NOMO-1 (cell line): ENCODE data around the gene AKAP7.

Source experiments
- DNase-seq, 2 experiments: peaks; one replicate each; lab custom pipeline; 2025; ENCODE audit not compliant: unreplicated experiment in 2 of 2; lab: John Stamatoyannopoulos, UW

AKAP7 gene

GRCh38 chr6:131132360-131132759, 2.9 kb upstream of the AKAP7 start:
- no peak for DNase-seq

- DNase-seq: no peak
Measured at GRCh38 chr6:131134220-131134979, 867 bp upstream of the AKAP7 start.

DNA sequence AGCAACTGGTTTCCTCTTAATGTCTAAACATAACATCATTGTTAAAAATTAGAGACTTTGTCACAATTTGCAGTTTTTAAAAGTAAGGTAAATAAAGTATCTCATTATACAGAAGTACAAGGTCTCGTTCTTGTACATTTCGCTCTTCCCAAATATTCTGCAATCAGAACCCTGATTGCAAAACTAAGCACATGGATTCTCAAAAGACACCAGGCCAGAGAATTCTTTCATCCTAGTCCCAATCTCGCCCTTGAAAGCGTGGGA, 355 bp upstream of the AKAP7 start:
- no peak for DNase-seq

GRCh38 chr6:131136021-131136786, 937 bp downstream of the AKAP7 start:
- peak in 1 of 2 experiments; percentile 28 for DNase-seq

DNA sequence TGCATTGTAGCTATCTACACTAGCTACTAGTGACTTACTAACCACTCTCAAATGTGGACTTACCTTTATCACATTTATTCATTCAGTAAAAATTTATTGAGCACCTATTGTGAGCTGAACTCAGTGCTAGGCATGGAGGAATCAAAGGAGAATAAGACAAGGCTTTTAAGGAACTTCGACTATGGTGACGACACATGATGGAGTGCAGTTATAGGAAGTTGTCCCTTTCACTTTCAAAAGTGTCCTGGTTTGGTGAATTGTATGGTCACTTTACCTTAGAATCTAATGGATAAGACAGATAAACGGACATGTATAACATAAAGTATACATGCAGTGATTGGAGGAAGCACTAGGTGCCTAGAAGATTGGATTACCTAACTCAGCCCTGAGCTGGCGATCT, 4.3 kb downstream of the AKAP7 start:
- peak in 1 of 2 experiments; percentile 61 for DNase-seq

DNA sequence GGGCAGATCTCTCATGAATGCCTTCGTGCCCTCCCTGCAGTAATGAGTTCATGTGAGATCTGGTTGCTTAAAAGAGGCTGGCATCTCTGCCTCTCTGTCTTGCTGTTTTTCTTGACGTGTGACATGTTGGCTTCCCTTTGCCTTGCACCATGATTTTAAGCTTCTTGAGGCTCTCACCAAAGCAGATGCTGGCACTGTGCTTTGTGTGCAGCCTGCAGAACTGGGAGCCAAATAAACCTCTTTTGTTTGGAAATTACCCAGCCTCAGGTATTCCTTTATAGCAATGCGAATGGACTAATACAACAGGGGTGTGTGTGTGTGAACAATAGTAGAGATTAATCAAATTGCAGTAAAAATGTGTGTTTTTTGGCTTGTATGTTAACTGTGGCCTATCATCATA, 8.1 kb downstream of the AKAP7 start:
- DNase-seq: no peak

GRCh38 chr6:131146865-131147264, 11.6 kb downstream of the AKAP7 start:
- no peak for DNase-seq

DNA sequence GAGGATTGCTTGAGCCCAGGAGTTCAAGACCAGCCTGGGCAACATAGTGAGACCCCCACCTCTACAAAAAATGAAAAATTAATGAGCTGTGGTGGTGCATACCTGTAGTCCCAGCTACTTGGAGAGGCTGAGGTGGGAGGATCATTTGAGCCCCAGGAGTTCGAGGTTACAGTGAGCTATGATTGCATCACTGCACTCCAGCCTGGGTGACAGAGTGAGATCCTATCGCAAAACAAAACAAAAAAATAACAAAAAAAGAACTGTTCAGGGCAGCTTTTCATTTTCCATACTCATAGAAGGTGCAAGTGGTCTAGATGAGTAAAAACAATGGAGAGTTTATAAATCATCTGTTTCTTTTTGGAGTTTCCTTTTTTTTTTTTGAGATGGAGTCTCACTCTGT, 21.1 kb downstream of the AKAP7 start:
- no peak for DNase-seq

DNA sequence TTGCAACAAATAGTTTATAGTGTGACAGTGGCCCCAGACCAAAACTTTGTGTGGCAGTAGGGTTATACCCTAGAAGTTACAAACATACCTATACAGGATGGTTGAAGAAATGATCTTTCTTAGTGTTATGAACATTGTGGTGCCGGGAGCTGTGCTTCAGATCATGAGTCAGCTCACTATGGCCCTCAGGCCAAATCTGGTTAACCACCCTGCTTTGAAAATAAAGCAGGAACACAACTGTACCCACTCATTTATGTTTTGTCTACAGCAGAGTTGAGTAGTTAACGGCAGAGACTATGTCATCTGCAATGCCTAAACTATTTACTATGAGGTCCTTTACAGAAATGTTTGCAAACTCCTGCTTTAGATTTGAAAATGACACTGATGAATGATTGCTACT, 24.3 kb downstream of the AKAP7 start:
- DNase-seq: no peak

DNA sequence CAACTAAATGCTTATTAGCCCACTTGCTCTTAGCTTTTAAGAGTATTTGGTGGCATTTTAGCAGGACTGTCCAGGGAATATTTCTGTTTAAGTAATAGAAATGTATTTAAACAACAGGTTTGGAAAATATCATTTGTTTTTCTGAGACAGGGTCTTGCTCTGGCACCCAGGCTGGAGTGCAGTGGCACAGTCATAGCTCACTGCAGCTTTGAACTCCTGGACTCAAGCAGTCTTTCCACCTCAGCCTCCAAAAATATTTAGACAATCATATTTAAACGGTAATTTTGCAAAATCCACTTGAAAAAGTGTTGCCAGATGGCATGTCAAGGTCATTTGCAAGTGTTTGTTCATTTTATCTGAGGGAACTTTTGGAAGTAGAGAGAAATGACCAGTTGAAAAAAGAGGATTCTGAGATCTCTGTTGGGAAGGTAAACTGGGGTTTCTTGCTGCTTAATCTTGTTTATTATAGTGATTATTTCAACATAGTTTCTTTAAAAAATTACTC, 25.0 kb downstream of the AKAP7 start:
- no peak for DNase-seq

- DNase-seq: no peak
Measured at GRCh38 chr6:131161987-131162386, 26.7 kb downstream of the AKAP7 start.

DNA sequence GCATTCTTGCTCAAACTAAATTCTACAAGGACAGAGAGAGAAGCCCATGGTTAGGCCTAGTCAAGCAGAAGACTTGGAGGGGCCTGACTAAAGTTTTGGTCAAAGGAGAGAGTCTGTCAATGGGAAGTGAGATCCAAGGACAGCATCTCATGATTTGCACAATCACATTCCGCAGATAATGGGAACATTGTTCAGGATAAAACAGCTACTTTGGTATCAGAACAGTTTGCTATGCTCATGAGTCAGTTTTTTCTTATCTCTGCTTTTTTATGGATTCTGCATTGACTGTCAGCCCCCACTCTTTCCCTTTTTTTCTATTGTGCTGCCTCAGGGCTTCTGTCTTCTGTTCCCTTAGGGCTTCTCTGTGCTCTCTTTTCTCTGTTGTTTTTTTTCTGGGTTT, 28.6 kb downstream of the AKAP7 start:
- no peak for DNase-seq

- DNase-seq: no peak
Measured at GRCh38 chr6:131164506-131164905, 29.2 kb downstream of the AKAP7 start.

- no peak for DNase-seq
Measured at GRCh38 chr6:131167773-131168172, 32.5 kb downstream of the AKAP7 start.

DNA sequence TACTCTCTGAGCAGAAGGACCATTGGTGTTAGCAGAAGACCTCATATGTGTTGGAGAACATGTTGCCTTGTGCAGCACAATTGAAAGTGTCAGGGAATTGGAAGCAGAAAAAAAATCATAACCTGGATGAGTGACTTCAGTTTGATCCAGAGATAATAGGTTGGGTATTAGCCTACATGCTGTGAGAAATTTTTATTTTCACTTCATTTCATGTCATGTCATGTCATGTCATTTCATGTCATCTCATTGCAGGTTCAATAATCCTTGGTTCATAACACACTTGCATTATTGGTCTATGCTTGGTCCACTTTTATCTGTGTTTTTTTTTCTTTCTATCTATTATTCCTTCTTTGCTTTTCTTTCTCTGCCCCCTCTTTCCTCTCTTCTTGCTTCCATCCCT, 34.3 kb downstream of the AKAP7 start:
- DNase-seq: no peak

DNA sequence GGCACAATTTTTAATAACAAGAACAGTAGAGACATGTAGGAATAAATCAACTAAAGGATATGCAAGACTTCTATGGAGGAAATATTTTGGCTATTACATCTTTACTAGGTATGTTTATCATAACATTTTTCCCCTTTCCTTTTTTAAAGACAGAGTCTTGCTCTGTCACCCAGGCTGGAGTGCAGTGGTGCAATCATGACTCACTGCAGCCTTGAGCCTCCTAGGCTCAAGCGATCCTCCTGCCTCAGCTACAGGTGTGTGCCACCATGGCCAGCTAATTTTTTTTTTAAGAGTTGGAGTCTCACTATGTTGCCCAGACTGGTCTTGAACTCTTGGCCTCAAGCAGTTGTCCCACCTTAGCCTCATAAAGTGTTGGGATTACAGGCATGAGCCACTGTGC, 37.0 kb downstream of the AKAP7 start:
- no peak for DNase-seq

DNA sequence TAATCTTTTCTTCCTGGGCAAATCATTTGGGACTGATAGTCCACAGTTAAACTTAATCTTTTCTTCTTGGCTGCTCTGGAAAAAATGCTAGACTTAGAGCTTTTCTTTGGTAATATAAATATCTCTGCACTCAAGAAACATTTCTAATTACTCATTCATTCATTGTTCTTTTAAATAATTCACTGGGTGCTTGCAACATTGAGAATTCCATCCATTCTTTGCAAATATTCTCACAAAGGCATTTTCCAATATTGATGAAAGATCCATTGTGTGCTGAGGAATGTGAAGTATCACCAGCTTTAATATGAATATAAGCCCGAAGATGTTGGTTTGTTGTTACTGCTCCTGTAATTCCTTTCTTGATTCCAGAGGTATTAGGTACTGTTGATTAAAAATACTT, 38.4 kb downstream of the AKAP7 start:
- no peak for DNase-seq

- no peak for DNase-seq
Measured at GRCh38 chr6:131175564-131175963, 40.3 kb downstream of the AKAP7 start.

DNA sequence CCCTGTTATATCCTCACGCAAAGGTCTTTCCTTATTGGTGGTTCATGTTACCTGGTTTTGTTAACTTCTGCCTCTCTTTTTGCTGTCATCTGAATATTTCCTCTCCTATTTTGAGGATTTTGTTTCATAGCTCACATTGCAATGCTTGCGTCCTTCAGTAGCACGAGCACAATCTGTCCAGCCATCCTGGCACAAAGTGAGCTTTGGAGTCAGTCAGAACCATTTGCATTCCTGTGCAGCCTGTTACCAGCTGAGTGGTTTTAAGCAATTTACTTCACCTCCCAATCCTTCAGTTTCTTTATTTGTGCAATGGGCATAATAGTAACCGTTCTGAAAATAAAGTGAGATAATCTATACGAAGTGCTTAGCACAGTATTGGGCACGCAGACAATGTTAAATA, 42.7 kb downstream of the AKAP7 start:
- no peak for DNase-seq

GRCh38 chr6:131182991-131183425, 47.7 kb downstream of the AKAP7 start:
- peak; percentile 16 to 38 for DNase-seq

DNA sequence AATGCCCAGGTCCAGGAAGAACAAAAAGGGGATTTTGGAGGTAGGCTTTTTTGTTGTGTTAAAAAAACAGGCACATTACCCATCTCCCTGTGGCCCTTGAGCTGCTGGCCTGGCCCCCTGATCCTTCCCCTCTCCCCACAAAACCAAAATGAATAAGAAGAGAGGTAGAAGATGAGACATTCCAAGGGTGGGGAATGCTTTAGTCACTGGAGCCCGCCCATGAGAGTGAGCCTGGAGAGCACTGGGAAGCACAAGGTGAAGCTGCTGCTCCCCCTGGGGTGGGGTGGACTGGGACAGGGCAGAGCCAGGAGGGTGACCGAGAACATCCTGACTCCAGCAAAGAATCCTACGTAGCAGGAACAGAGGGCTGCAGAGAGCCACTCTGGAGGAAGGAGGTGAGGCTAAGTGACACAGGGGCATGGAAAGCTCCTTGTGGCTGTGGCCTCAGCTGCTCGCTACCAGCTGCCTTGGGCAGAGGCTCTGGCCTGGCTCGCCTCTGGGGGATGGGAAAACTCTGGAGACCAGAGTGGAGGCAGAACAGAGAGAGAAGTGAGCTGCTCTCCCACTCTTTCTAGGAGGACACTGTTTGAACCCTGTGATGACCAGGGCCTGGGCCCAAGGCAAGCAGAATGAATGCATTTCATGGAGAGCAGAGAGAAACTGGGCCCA, 48.3 kb downstream of the AKAP7 start:
- no peak for DNase-seq

- DNase-seq: no peak
Measured at GRCh38 chr6:131191590-131191989, 56.3 kb downstream of the AKAP7 start.
